ENCODE data around the gene MPST.
A peak's percentile ranks its signal among the peaks of the same experiment; 100 is the strongest.

Gene MPST

GRCh38 chr22:37023743-37024338 is 4.3 kb downstream of the MPST start:
- no peak for DNase-seq

- DNase-seq = no peak
These were observed 5.0 kb downstream of the MPST start for GRCh38 chr22:37024339-37025157.

GRCh38 chr22:37025500-37026070 is 6.0 kb downstream of the MPST start:
- no peak for DNase-seq

GRCh38 chr22:37026325-37026724 is 6.8 kb downstream of the MPST start:
- DNase-seq = no peak

- no peak for DNase-seq
These were observed 8.0 kb downstream of the MPST start for GRCh38 chr22:37027556-37027955.

GRCh38 chr22:37028692-37029674 is 9.4 kb downstream of the MPST start:
- no peak for DNase-seq

GRCh38 chr22:37030560-37031281 is 11.2 kb downstream of the MPST start:
- DNase-seq = peak in 1 of 2 experiments; percentile 40

- no peak for DNase-seq
These were observed 12.6 kb downstream of the MPST start for GRCh38 chr22:37032134-37032534.

GRCh38 chr22:37032535-37033460 is 13.3 kb downstream of the MPST start:
- no peak for DNase-seq

- no peak for DNase-seq
These were observed 14.3 kb downstream of the MPST start for GRCh38 chr22:37033605-37034430.

- DNase-seq = no peak
These were observed 17.3 kb downstream of the MPST start for GRCh38 chr22:37036655-37037377.

- peak in 1 of 2 experiments; percentile 34 for DNase-seq
These were observed 18.1 kb downstream of the MPST start for GRCh38 chr22:37037669-37038068.

- no peak for DNase-seq
These were observed 19.9 kb downstream of the MPST start for GRCh38 chr22:37039466-37039865.

GRCh38 chr22:37043209-37043827 is 23.8 kb downstream of the MPST start:
- DNase-seq = peak; percentile 51 to 88

- peak; percentile 70 to 92 for DNase-seq
These were observed 24.4 kb downstream of the MPST start for GRCh38 chr22:37043828-37044538.

- DNase-seq = no peak
These were observed 25.4 kb downstream of the MPST start for GRCh38 chr22:37044634-37045625.

GRCh38 chr22:37045958-37046357 is 26.4 kb downstream of the MPST start:
- DNase-seq = peak; percentile 42 to 64

All from NCI-H524 (cell line).